Measurements from ENCODE around the gene KLF8. TPM values are rescaled to one million over a fixed set of nuclear protein-coding genes. Genes with fewer than 3 reads are reported as not detected.

The KLF8 gene
- total RNA-seq, 1 experiment from 2014 or later = 7.3 TPM

GRCh38 chrX:56284269-56284668 lies 52.1 kb downstream of the KLF8 start:
- Histone ChIP-seq H2BK20ac (ENCODE audit: low read depth, low read length, poor library complexity, severe bottlenecking) (no peak overlapping the region), H2BK12ac (ENCODE audit: insufficient read length, low read depth, low read length) (no peak overlapping the region), H3K4me2 (ENCODE audit: insufficient read depth, insufficient read length, low read length) (no peak overlapping the region), H3K27ac (ENCODE audit: insufficient read length, low read depth, low read length) (no peak overlapping the region), H4K91ac (ENCODE audit: insufficient read length, low read depth, low read length) (no peak overlapping the region), H3K9me3 (ENCODE audit: control insufficient read depth, low read depth, low read length) (peaks cover 32% of the 10 kb centered on the region), H2BK120ac (ENCODE audit: low read depth, low read length, poor library complexity, severe bottlenecking) (no peak overlapping the region), H3K23ac (ENCODE audit: insufficient read length, low read depth, low read length) (no peak overlapping the region), H4K8ac (replicated peaks; ENCODE audit: insufficient read length, low read depth, low read length) (no peak overlapping the region), H2AK5ac (ENCODE audit: insufficient read length, low read length) (no peak overlapping the region), H3K79me2 (ENCODE audit: insufficient read depth, low read length) (no peaks in the 10 kb centered on the region), H3K18ac (ENCODE audit: insufficient read length, low read depth, low read length) (no peak overlapping the region), H3K79me1 (ENCODE audit: insufficient read depth, low read depth, low read length, poor library complexity, severe bottlenecking) (no peaks in the 10 kb centered on the region), H4K20me1 (ENCODE audit: control insufficient read depth, insufficient read depth, insufficient read length) (no peaks in the 10 kb centered on the region), H2BK15ac (ENCODE audit: low read depth, low read length) (no peak overlapping the region), H3K56ac (ENCODE audit: insufficient read length, low read depth, low read length) (no peak overlapping the region), H3K14ac (ENCODE audit: insufficient read depth, low read length) (no peak overlapping the region), H3K27me3 (ENCODE audit: insufficient read depth, low read length) (no peaks in the 10 kb centered on the region), H2BK5ac (ENCODE audit: insufficient read length, low read length) (no peak overlapping the region), H3K9ac (ENCODE audit: extremely low read depth, insufficient read length, low read length) (no peak overlapping the region), H3K4me1 (ENCODE audit: insufficient read depth, low read length) (no peaks in the 10 kb centered on the region), H3K4ac (ENCODE audit: low read depth, low read length) (no peak overlapping the region), H4K5ac (ENCODE audit: insufficient read length, low read depth, low read length) (no peak overlapping the region), H3T11ph (ENCODE audit: low read length) (no peak overlapping the region), H2AFZ (ENCODE audit: low read length) (no peak overlapping the region), H3K23me2 (ENCODE audit: insufficient read length, low read depth, low read length, poor library complexity, severe bottlenecking) (no peaks in the 10 kb centered on the region)
- Mint-ChIP-seq H3K27me3 (ENCODE audit: low read depth) (no peaks in the 10 kb centered on the region; the same call in 1 of the 2 replicates), H3K9me3 (peaks cover 60 to 71% of the 10 kb centered on the region in 2 experiments), H3K4me3 (no peak overlapping the region), H3K36me3 (ENCODE audit: insufficient read depth in 1 of 3, low read depth in 3 of 3) (peaks cover 2 to 15% (median 15%) of the 10 kb centered on the region in 3 experiments), H3K4me1 (no peaks in the 10 kb centered on the region), H3K27ac (no peak overlapping the region)
- TF ChIP-seq CTCF (conservative IDR thresholded peaks at IDR 0.05) = no peak
- DNase-seq = no peak
- WGBS (ENCODE audit: extremely low coverage, insufficient read length, low lambda C conversion rate) = no CpG with 5 or more reads among the region's 13 CpGs

Data from H9 (cell line).